Esophagus squamous epithelium (tissue), 4 donors: ENCODE data around the gene CYP2W1.

ENCODE experiments used
- POLR2A ChIP-seq, 4 donors: fragments of 450-650 bp; IDR thresholded peaks; one replicate each; pipeline ENCODE4 v1.6.1; 2017; ENCODE audit warnings: antibody characterized with exemption in 4 of 4, mild to moderate bottlenecking in 4 of 4, moderate library complexity in 3 of 4
- TF ChIP-seq, protein P1 (sequence below), 6 experiments: fragments of 450-650 bp in 4 of 6; fragments of 200-600 bp in 2 of 6; sonication (generic) in 2 of 6; IDR thresholded peaks; one replicate each; pipeline ENCODE4 v1.5.1; 2016 to 2019; ENCODE audit warnings: antibody characterized with exemption in 6 of 6, mild to moderate bottlenecking in 4 of 6, moderate library complexity in 4 of 6

DNA sequence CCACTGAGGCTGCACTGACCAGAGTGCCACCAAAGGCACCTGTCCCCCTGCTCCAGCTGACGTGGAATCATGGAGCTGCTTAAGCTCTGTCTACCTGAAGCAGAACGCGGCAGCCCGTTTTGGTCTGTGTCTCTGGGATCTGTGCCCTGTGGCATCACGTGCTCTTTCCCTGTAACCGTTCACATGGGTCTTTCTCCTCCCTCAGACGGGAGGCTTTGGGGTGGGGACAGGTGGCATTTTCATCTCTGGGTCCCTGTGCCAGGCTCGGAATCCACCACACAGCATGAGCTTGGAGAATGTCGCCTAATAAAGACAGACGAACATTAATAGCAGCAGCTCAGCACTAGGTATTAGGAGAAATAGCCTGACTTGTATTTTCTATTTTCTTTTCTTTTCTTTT lies 26.9 kb upstream of the CYP2W1 start:
- TF ChIP-seq, protein P1, sequence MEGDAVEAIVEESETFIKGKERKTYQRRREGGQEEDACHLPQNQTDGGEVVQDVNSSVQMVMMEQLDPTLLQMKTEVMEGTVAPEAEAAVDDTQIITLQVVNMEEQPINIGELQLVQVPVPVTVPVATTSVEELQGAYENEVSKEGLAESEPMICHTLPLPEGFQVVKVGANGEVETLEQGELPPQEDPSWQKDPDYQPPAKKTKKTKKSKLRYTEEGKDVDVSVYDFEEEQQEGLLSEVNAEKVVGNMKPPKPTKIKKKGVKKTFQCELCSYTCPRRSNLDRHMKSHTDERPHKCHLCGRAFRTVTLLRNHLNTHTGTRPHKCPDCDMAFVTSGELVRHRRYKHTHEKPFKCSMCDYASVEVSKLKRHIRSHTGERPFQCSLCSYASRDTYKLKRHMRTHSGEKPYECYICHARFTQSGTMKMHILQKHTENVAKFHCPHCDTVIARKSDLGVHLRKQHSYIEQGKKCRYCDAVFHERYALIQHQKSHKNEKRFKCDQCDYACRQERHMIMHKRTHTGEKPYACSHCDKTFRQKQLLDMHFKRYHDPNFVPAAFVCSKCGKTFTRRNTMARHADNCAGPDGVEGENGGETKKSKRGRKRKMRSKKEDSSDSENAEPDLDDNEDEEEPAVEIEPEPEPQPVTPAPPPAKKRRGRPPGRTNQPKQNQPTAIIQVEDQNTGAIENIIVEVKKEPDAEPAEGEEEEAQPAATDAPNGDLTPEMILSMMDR (IDR thresholded peaks at IDR 0.05) = no peak
- no peak for TF ChIP-seq POLR2A (IDR thresholded peaks at IDR 0.05)
